ENCODE data around the gene EML4.

GRCh38 chr2:42325609-42326008, 156.5 kb downstream of the EML4 start:
- TF ChIP-seq CTCF (IDR thresholded peaks at IDR 0.05; ENCODE audit: insufficient read depth, low read length) (no peak), POLR2AphosphoS5 (IDR thresholded peaks at IDR 0.05; ENCODE audit: low read depth) (no peak)
